Ishikawa (cell line): Measurements from ENCODE around the gene FAM9C.

Experiments used
- CEBPB ChIP-seq: IDR thresholded peaks from 2 replicates; pipeline ENCODE4 v1.6.1; 2012
- CREB1 ChIP-seq: IDR thresholded peaks from 2 replicates; pipeline ENCODE4 v1.6.1; 2012; ENCODE audit warnings: low read depth
- EGR1 ChIP-seq: IDR thresholded peaks from 2 replicates; pipeline ENCODE4 v1.6.1; 2012
- EP300 ChIP-seq: IDR thresholded peaks from 2 replicates; pipeline ENCODE4 v1.6.1; 2012; ENCODE audit warnings: borderline replicate concordance
- FOXM1 ChIP-seq: IDR thresholded peaks from 2 replicates; pipeline ENCODE4 v1.6.1; 2012; ENCODE audit warnings: low read depth, borderline replicate concordance
- NFIC ChIP-seq: IDR thresholded peaks from 2 replicates; pipeline ENCODE4 v1.6.1; 2012
- RAD21 ChIP-seq: IDR thresholded peaks from 2 replicates; pipeline ENCODE4 v1.6.1; 2012; ENCODE audit warnings: low read depth
- TAF1 ChIP-seq: IDR thresholded peaks from 2 replicates; pipeline ENCODE4 v1.6.1; 2012; ENCODE audit warnings: low read depth, mild to moderate bottlenecking
- TCF12 ChIP-seq: IDR thresholded peaks from 2 replicates; pipeline ENCODE4 v1.6.1; 2012; ENCODE audit warnings: low read depth
- TEAD4 ChIP-seq: IDR thresholded peaks from 2 replicates; pipeline ENCODE4 v1.6.1; 2012
- YY1 ChIP-seq: IDR thresholded peaks from 2 replicates; pipeline ENCODE4 v1.6.1; 2012; ENCODE audit warnings: low read depth
- ZBTB7A ChIP-seq: IDR thresholded peaks from 2 replicates; pipeline ENCODE4 v1.6.1; 2012; ENCODE audit warnings: low read depth
- TF ChIP-seq, protein P1 (sequence below): IDR thresholded peaks from 2 replicates; pipeline ENCODE4 v1.6.1; 2012
- TF ChIP-seq, protein P2 (sequence below): IDR thresholded peaks from 2 replicates; pipeline ENCODE4 v1.6.1; 2012; ENCODE audit warnings: low read depth, mild to moderate bottlenecking
- TF ChIP-seq, protein P3 (sequence below): IDR thresholded peaks from 2 replicates; pipeline ENCODE4 v1.6.1; 2012

FAM9C gene

DNA sequence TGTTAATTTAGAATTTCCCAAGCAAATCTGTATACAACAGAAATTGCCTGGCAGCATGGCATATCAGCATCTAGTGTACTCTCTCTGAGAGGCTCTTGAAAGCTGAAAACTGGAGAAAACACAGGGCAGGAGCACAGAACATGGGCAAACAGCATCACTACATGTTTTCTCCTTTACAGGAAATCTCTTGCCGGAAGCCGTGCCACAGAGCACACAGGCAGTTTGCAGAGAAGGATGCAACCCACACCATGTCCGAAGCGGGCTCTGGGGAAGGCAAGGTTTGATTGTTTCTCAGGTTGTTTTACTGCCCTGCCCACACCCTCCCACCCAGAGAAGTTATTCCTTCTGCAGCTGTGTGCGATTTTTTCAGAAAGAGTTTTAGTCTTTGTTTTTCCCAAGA is 41.1 kb upstream of the FAM9C start:
- TF ChIP-seq CREB1 (no peak), RAD21 (no peak), ZBTB7A (no peak), EP300 (no peak), YY1 (no peak), NFIC (no peak), CEBPB (no peak), EGR1 (no peak), FOXM1 (no peak), TEAD4 (no peak), TAF1 (no peak), TCF12 (no peak)
- TF ChIP-seq, protein P1, sequence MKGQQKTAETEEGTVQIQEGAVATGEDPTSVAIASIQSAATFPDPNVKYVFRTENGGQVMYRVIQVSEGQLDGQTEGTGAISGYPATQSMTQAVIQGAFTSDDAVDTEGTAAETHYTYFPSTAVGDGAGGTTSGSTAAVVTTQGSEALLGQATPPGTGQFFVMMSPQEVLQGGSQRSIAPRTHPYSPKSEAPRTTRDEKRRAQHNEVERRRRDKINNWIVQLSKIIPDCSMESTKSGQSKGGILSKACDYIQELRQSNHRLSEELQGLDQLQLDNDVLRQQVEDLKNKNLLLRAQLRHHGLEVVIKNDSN = no peak
- TF ChIP-seq, protein P2, sequence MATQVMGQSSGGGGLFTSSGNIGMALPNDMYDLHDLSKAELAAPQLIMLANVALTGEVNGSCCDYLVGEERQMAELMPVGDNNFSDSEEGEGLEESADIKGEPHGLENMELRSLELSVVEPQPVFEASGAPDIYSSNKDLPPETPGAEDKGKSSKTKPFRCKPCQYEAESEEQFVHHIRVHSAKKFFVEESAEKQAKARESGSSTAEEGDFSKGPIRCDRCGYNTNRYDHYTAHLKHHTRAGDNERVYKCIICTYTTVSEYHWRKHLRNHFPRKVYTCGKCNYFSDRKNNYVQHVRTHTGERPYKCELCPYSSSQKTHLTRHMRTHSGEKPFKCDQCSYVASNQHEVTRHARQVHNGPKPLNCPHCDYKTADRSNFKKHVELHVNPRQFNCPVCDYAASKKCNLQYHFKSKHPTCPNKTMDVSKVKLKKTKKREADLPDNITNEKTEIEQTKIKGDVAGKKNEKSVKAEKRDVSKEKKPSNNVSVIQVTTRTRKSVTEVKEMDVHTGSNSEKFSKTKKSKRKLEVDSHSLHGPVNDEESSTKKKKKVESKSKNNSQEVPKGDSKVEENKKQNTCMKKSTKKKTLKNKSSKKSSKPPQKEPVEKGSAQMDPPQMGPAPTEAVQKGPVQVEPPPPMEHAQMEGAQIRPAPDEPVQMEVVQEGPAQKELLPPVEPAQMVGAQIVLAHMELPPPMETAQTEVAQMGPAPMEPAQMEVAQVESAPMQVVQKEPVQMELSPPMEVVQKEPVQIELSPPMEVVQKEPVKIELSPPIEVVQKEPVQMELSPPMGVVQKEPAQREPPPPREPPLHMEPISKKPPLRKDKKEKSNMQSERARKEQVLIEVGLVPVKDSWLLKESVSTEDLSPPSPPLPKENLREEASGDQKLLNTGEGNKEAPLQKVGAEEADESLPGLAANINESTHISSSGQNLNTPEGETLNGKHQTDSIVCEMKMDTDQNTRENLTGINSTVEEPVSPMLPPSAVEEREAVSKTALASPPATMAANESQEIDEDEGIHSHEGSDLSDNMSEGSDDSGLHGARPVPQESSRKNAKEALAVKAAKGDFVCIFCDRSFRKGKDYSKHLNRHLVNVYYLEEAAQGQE = no peak
- TF ChIP-seq, protein P3, sequence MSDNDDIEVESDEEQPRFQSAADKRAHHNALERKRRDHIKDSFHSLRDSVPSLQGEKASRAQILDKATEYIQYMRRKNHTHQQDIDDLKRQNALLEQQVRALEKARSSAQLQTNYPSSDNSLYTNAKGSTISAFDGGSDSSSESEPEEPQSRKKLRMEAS = no peak

DNA sequence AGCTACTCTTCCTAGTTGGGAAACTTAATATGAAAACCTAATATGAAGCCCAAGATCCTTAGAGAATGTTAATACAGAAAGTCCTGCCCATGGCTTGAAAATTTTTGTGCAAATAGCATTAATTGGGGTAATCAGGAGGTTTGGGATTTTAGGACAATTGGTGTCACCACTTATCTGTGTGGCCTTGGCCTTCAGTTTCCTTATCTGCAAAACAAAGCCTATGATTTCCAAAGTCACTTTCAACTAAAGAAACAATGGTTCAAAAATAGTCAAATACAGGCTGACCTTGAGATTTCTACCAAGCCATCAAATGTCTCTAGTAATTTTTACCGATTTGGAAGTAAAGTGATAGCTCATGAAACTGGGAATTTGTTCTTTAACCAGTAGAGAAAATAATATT is 40.2 kb upstream of the FAM9C start:
- TF ChIP-seq EP300 (no peak), CREB1 (no peak), TAF1 (no peak), TEAD4 (no peak), ZBTB7A (no peak), RAD21 (no peak), CEBPB (no peak), NFIC (no peak), TCF12 (no peak), FOXM1 (no peak)
- TF ChIP-seq, protein P2 = no peak
- TF ChIP-seq, protein P3 = no peak

DNA sequence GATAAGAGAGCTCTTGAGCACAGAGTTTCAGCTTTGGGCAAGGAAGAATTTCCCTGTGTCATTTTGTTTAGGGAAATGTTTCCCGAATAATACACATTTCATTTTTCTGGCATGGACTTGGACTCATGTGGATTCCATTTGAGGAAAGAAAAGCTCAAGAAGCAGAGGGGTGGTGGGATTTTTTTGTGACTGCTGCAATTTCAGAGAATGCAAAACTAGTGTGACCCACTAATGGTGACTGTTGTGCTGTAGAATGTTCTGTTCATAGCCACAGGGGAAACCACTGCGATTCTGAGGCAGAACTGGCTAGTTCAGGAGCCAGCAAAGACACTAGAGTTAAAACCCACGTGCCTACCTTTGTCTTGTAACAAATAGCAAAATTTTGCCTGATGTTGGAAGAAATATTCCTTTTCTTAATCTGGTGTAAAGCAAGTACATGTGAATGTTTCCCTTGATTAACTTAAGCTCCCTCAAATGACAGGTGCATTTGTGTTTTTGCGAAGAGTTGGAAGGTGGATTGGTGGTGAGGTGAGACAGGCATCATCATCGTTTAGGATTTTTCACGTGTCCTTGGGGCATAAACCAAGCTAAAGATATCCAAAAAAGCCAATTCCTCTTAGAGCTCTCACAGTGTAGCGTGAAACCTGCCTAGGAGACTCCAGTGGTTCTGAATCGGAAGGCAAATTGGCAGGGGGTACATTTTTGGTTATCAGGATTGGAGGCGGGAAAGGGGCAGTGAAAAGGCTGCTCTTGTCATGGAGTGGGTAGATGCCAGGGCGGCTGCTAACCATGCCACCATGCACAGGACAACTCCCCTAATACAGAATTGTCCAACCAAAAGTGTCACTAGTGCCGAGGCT is 38.0 kb upstream of the FAM9C start:
- TF ChIP-seq FOXM1 (no peak), TCF12 (no peak), TAF1 (no peak), ZBTB7A (no peak), CREB1 (no peak), EP300 (no peak), TEAD4 (no peak), NFIC (no peak), CEBPB (no peak), YY1 (no peak), RAD21 (no peak), EGR1 (no peak)
- TF ChIP-seq, protein P2 = no peak
- TF ChIP-seq, protein P3 = no peak
- TF ChIP-seq, protein P1 = no peak
